Epidermal melanocyte (primary cell): ENCODE measurements around the gene FOXC1.

Experiments
- DNase-seq: peaks from one replicate; pipeline ENCODE4 v3.0.0; 2011; ENCODE audit warnings: low spot score; ENCODE audit not compliant: insufficient read length

The FOXC1 gene

GRCh38 chr6:1611572-1612298 is 2.0 kb downstream of the FOXC1 start:
- DNase-seq: no peak

DNA sequence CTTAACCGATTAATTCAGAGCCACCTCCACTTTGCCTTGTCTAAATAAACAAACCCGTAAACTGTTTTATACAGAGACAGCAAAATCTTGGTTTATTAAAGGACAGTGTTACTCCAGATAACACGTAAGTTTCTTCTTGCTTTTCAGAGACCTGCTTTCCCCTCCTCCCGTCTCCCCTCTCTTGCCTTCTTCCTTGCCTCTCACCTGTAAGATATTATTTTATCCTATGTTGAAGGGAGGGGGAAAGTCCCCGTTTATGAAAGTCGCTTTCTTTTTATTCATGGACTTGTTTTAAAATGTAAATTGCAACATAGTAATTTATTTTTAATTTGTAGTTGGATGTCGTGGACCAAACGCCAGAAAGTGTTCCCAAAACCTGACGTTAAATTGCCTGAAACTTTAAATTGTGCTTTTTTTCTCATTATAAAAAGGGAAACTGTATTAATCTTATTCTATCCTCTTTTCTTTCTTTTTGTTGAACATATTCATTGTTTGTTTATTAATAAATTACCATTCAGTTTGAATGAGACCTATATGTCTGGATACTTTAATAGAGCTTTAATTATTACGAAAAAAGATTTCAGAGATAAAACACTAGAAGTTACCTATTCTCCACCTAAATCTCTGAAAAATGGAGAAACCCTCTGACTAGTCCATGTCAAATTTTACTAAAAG is 2.7 kb downstream of the FOXC1 start:
- DNase-seq: no peak

GRCh38 chr6:1612974-1613306 is 3.2 kb downstream of the FOXC1 start:
- no peak for DNase-seq

DNA sequence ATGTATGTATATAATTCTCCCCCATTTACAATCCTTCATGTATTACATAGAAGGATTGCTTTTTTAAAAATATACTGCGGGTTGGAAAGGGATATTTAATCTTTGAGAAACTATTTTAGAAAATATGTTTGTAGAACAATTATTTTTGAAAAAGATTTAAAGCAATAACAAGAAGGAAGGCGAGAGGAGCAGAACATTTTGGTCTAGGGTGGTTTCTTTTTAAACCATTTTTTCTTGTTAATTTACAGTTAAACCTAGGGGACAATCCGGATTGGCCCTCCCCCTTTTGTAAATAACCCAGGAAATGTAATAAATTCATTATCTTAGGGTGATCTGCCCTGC is 3.6 kb downstream of the FOXC1 start:
- DNase-seq: no peak

DNA sequence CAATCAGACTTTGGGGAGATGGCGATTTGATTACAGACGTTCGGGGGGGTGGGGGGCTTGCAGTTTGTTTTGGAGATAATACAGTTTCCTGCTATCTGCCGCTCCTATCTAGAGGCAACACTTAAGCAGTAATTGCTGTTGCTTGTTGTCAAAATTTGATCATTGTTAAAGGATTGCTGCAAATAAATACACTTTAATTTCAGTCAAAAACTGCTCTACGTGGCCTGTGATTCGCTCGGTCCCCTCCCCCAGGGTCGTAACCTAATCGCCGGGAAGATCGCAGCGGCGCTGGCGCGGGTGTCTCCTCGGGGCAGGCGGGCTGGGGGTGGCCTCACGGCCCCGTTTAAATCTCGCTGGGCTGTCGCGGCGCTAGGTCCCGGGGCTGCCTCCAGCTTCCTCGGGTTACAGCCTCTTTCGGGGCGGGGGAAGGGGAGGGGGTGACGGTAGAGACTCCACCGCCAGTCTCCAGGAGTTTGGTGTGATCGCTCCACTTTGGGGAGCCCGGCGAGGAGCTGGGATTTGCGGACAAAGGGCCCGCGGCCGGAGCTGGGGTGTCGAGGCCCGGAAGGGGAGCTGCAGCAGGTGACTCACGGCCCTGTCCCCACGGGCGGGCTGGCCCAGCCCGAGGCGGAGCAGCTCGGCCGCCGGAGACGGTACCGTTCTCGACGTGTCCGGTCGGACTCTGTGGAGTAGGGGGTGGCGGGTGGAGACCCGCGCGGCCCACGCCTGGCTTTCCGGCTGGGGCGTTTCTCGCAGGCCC is 4.2 kb downstream of the FOXC1 start:
- DNase-seq: no peak

GRCh38 chr6:1614448-1615150 is 4.9 kb downstream of the FOXC1 start:
- no peak for DNase-seq

GRCh38 chr6:1615151-1615852 is 5.6 kb downstream of the FOXC1 start:
- DNase-seq: no peak

- DNase-seq: no peak
Measured at GRCh38 chr6:1615853-1616420, 6.2 kb downstream of the FOXC1 start.

- no peak for DNase-seq
Measured at GRCh38 chr6:1616701-1617463, 7.2 kb downstream of the FOXC1 start.

GRCh38 chr6:1617466-1618310 is 8.0 kb downstream of the FOXC1 start:
- no peak for DNase-seq

- DNase-seq: no peak
Measured at GRCh38 chr6:1618311-1619097, 8.8 kb downstream of the FOXC1 start.

- DNase-seq: no peak
Measured at GRCh38 chr6:1619098-1619672, 9.5 kb downstream of the FOXC1 start.

DNA sequence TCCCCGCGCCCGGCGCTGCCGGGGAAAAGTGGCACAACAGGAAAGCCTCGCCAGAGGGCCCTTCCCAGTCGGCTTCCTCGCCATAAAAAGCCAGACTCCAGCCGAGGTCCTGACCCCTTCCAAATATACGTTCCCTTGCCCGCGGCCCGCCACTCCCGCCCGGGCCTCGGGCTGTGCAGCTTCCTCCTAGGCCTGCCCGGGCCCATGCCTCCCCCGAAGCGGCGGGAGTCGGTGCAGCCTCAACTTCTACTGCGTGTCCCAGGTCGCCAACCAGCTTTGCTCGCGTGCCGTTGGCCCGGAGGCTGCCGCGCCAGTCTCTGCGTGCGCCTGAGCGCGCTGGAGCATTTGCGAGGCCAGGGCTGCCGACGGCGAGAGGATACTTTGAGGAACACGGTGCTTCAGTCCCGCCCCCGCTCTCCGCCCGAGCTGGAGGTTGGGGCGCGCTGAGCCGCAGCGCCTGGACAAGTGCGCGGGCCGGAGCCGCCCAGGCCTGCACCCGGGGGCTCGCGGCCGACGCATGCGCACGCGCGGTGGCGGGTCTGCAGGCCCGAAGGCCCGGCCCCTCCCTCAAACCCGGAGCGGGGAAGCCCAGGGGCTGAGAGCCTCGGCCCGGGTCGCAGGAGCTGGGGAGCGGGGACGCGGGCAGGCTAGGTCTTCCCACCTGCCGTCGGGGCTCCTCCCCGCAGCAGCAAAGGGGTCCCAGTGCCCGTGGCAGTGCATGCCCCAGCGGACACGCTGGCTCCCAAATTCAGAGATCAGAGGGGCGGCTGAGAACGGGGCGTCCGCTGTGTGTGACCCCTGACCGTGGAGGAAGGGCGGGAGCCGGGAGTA is 10.2 kb downstream of the FOXC1 start:
- no peak for DNase-seq

GRCh38 chr6:1620504-1621069 is 10.9 kb downstream of the FOXC1 start:
- no peak for DNase-seq

- DNase-seq: no peak
Measured at GRCh38 chr6:1621070-1621701, 11.5 kb downstream of the FOXC1 start.

- DNase-seq: no peak
Measured at GRCh38 chr6:1622220-1622850, 12.6 kb downstream of the FOXC1 start.
